PC-3 (cell line): Measurements from ENCODE around the gene GALR3. TPM values are rescaled to one million over a fixed set of nuclear protein-coding genes. Genes with fewer than 3 reads are reported as not detected.

Experiments
- ATAC-seq: fragments of 200-7000 bp; cut with Tn5 transposase; 2 replicates; pipeline ENCODE4 v1.9.1; 2020; ENCODE audit warnings: mild to moderate bottlenecking, moderate library complexity
- BruUV-seq: library from RNA; stranded (reverse); fragments of 400-500 nt; replicated peaks from 2 replicates; lab custom pipeline; 2021; lab: Mats Ljungman, UMichigan
- CTCF ChIA-PET: fragments of 300-600 bp; sonication (Branson Sonifier 250); formaldehyde crosslinking; loops from one replicate; lab custom pipeline; 2022; ENCODE audit warnings: antibody characterized with exemption; lab: Charles Lee
- POLR2A ChIA-PET: fragments of 300-600 bp; sonication (Branson Sonifier 250); formaldehyde crosslinking; loops from one replicate; lab custom pipeline; 2022; ENCODE audit warnings: antibody characterized with exemption; ENCODE audit not compliant: unreplicated experiment; lab: Charles Lee
- DNase-seq: peaks from one replicate; pipeline ENCODE4 v3.0.0-alpha.2; 2015
- H2AFZ ChIP-seq: fragments of 300-600 bp; sonication (generic); 2 replicates; pipeline ENCODE4 v1.6.0; 2016; ENCODE audit warnings: antibody characterized with exemption, low read length
- H3F3A ChIP-seq: fragments of 300-600 bp; sonication (generic); one replicate; pipeline ENCODE4 v1.6.0; 2017; ENCODE audit warnings: antibody characterized with exemption, low read length, control low read depth, mild to moderate bottlenecking; ENCODE audit not compliant: unreplicated experiment
- H3K27ac ChIP-seq: fragments of 300-600 bp; sonication (generic); 2 replicates; pipeline ENCODE4 v1.5.1; 2016; ENCODE audit warnings: mild to moderate bottlenecking, low read length
- H3K27me3 ChIP-seq: fragments of 300-600 bp; sonication (generic); 2 replicates; pipeline ENCODE4 v1.6.1; 2016; ENCODE audit warnings: low read length, mixed read lengths
- H3K36me3 ChIP-seq: fragments of 300-600 bp; sonication (generic); 2 replicates; pipeline ENCODE4 v1.6.1; 2016; ENCODE audit warnings: low read depth, mixed run types, low read length, mixed read lengths
- H3K4me1 ChIP-seq: fragments of 300-600 bp; sonication (generic); 2 replicates; pipeline ENCODE4 v1.5.1; 2016; ENCODE audit warnings: low read length; ENCODE audit not compliant: insufficient read depth
- H3K4me2 ChIP-seq: fragments of 300-600 bp; sonication (generic); 2 replicates; pipeline ENCODE4 v1.6.0; 2016; ENCODE audit warnings: low read length
- H3K4me3 ChIP-seq: fragments of 300-600 bp; sonication (generic); 2 replicates; pipeline ENCODE4 v1.5.1; 2016; ENCODE audit warnings: mild to moderate bottlenecking, low read length, mixed read lengths
- H3K79me2 ChIP-seq: fragments of 300-600 bp; sonication (generic); 2 replicates; pipeline ENCODE4 v1.6.1; 2017; ENCODE audit warnings: low read length, mixed read lengths
- H3K9ac ChIP-seq: fragments of 300-600 bp; sonication (generic); 2 replicates; pipeline ENCODE4 v1.6.0; 2016; ENCODE audit warnings: mild to moderate bottlenecking, low read length
- H3K9me2 ChIP-seq: fragments of 300-600 bp; sonication (generic); replicated peaks from 2 replicates; pipeline ENCODE4 v1.6.1; 2016; ENCODE audit warnings: mixed run types, low read length, mixed read lengths
- H3K9me3 ChIP-seq: fragments of 300-600 bp; sonication (generic); 2 replicates; pipeline ENCODE4 v1.6.1; 2016; ENCODE audit warnings: low read length, mixed read lengths
- H4K20me1 ChIP-seq: fragments of 300-600 bp; sonication (generic); 2 replicates; pipeline ENCODE4 v1.6.1; 2016; ENCODE audit warnings: low read length, mixed read lengths
- CTCF ChIP-seq: fragments of 300-600 bp; sonication (generic); conservative IDR thresholded peaks from 2 replicates; pipeline ENCODE4 v1.5.1; 2017; ENCODE audit warnings: antibody characterized with exemption, low read depth, mild to moderate bottlenecking, low read length
- EZH2 ChIP-seq: fragments of 300-600 bp; sonication (generic); IDR thresholded peaks from one replicate; pipeline ENCODE4 v1.6.1; 2017; ENCODE audit warnings: antibody characterized with exemption, mild to moderate bottlenecking, low read length; ENCODE audit not compliant: unreplicated experiment
- EZH2phosphoT487 ChIP-seq: fragments of 300-600 bp; sonication (generic); IDR thresholded peaks from 2 replicates; pipeline ENCODE4 v1.6.1; 2018; ENCODE audit warnings: mild to moderate bottlenecking, antibody characterized with exemption, low read length, borderline replicate concordance
- intact Hi-C: fragments of 100-400 bp; cut with micrococcal nuclease; formaldehyde crosslinking; loops from 2 replicates; pipeline ENCODE4 v1.9.0; 2023
- total RNA-seq: library from RNA; depleted of rRNA; stranded (reverse); fragments of >200 nt; gene quantifications from 2 replicates; pipeline ENCODE4 v1.2.3, GENCODE V29; 2014

GALR3 gene
- total RNA-seq, 1 experiment from 2014 or later = not detected

DNA sequence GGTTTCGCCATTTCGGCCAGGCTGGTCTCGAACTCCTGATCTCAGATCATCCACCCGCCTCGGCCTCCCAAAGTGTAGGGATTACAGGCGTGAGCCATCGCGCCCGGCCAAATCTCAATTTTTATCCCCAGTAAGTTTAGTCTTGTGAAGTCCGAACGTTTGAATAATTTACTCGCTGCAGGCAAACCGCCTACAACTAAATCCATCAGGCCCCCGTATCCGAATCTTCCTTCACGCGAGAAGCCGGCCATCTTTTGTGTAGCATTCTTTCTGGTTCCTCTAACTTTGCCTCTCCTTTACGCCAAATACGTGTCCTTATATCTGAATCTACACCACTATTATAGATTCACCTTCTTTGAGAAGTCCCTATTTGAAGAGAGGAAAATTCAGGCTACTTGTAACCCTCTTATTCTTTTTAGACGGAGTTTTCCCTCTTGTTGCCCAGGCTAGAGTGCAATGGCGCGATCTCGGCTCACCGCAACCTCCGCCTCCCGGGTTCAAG is 25.5 kb downstream of the GALR3 start:
- Histone ChIP-seq H4K20me1 (peaks cover 5% of the 10 kb centered on the region; the same call in 1 of the 2 replicates), H3K9me2 (no peaks in the 10 kb centered on the region), H3K9ac (peak overlapping the region; percentile 98), H3F3A (peaks cover 3% of the 10 kb centered on the region), H3K4me3 (peak overlapping the region; percentile 97), H3K9me3 (no peaks in the 10 kb centered on the region), H2AFZ (peak overlapping the region; percentile 67; the same call in 1 of the 2 replicates), H3K4me1 (0 out of 2 replicates have a peak, but pooled peaks cover 9% of the 10 kb centered on the region), H3K36me3 (peaks cover 17% of the 10 kb centered on the region), H3K4me2 (peak overlapping the region; percentile 100), H3K27ac (peak overlapping the region; percentile 84), H3K79me2 (peaks cover 55% of the 10 kb centered on the region), H3K27me3 (no peaks in the 10 kb centered on the region)
- no peak for ATAC-seq
- BruUV-seq = TSS peak; percentile 92
- intact Hi-C loops = no loop called here
- peak; percentile 18 for DNase-seq
- TF ChIP-seq EZH2 = no peak
- no peak for TF ChIP-seq EZH2phosphoT487
- TF ChIP-seq CTCF = no peak
- POLR2A ChIA-PET = interaction anchor here (0.5 to 0.7 kb wide), 2 partner anchors 57 to 94 kb away, joined by 3 to 22 read pairs; no protein-coding TSS in a partner anchor
- CTCF ChIA-PET = no interaction called here

- TF ChIP-seq EZH2phosphoT487 (no peak), CTCF (no peak), EZH2 (no peak)
- Histone ChIP-seq H3K4me1 (0 out of 2 replicates have a peak, but pooled peaks cover 9% of the 10 kb centered on the region), H3K9me2 (no peaks in the 10 kb centered on the region), H3K79me2 (peaks cover 60% of the 10 kb centered on the region), H3K9ac (peak within 1 kb of the TSS; percentile 98), H3K9me3 (no peaks in the 10 kb centered on the region), H3K27ac (peak within 1 kb of the TSS; percentile 84), H3K4me2 (peak within 1 kb of the TSS; percentile 100), H2AFZ (peak within 1 kb of the TSS; percentile 78), H3K27me3 (no peaks in the 10 kb centered on the region), H4K20me1 (peaks cover 5% of the 10 kb centered on the region; the same call in 1 of the 2 replicates), H3K4me3 (peak within 1 kb of the TSS; percentile 97), H3K36me3 (peaks cover 23% of the 10 kb centered on the region), H3F3A (peaks cover 3% of the 10 kb centered on the region)
- ChIA-PET POLR2A (interaction anchor here (0.7 kb wide), 1 partner anchor 93 kb away, joined by 3 read pairs; no protein-coding TSS in a partner anchor), CTCF (interaction anchor here (0.6 kb wide), 1 partner anchor 14 kb away, joined by 3 read pairs; no protein-coding TSS in a partner anchor)
- no TSS peak for BruUV-seq
- ATAC-seq (peak; percentile 79), DNase-seq (peak; percentile 86)
- intact Hi-C loops = no loop called here
These were observed 26.0 kb downstream of the GALR3 start, which contains the start of gene EIF3L for GRCh38 chr22:37849089-37849751. TSS of gene EIF3L (plus strand) at chr22:37849419. CDS start at chr22:37849450, 31 bp downstream.

DNA sequence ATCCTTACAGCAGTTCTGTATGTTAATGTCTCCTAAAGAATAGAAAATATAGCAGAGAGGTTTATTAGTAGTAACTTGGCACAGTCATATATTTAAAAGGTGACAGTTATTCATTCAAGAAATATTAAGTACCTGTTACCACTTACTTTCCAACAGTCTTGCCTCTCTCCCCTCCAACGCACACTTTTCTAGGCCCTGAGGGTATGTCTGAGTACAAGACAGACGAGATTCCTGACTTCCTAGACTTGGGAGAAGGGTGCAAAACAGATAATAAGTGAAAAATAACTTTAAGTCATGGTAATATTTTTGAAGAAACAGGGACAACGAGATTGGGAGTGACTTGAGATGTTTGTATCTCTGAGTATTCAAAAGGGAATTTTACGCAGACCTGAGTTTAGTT is 27.6 kb downstream of the GALR3 start:
- POLR2A ChIA-PET = no interaction called here
- H3K9ac ChIP-seq = no peak overlapping the region

More for the DNA sequence above, 27.6 kb downstream of the GALR3 start:
- Histone ChIP-seq H3K27me3 (no peaks in the 10 kb centered on the region), H3K4me3 (peak overlapping the region; percentile 97), H3K79me2 (peaks cover 76% of the 10 kb centered on the region), H4K20me1 (peaks cover 5% of the 10 kb centered on the region; the same call in 1 of the 2 replicates), H3K4me1 (0 out of 2 replicates have a peak, but pooled peaks cover 9% of the 10 kb centered on the region), H3K4me2 (peak overlapping the region; percentile 100), H3F3A (peaks cover 3% of the 10 kb centered on the region), H2AFZ (no peak overlapping the region), H3K9me2 (no peaks in the 10 kb centered on the region), H3K27ac (no peak overlapping the region), H3K9me3 (no peaks in the 10 kb centered on the region), H3K36me3 (peaks cover 36% of the 10 kb centered on the region)
- CTCF ChIA-PET = no interaction called here
- ATAC-seq (no peak), DNase-seq (no peak)
- BruUV-seq = no TSS peak
- TF ChIP-seq EZH2phosphoT487 (no peak), CTCF (no peak), EZH2 (no peak)
- intact Hi-C loops = no loop called here
